ENCODE results near the gene SYT7. TPM values are rescaled to one million over a fixed set of nuclear protein-coding genes. Genes with fewer than 3 reads are reported as not detected.

Gene SYT7
- total RNA-seq, 2 experiments from 2014 or later, result not detected

- no peak for DNase-seq
- Mint-ChIP-seq H3K36me3 (peaks cover 1% of the 10 kb centered on the region), H3K4me1 (no peaks in the 10 kb centered on the region), H3K4me3 (no peak overlapping the region), H3K27ac (no peak overlapping the region), H3K27me3 (peaks cover 43% of the 10 kb centered on the region), H3K9me3 (no peaks in the 10 kb centered on the region)
Measured at GRCh38 chr11:61545921-61546320, 35.0 kb downstream of the SYT7 start.

GRCh38 chr11:61545341-61545740 lies 35.5 kb downstream of the SYT7 start:
- no peak overlapping the region for H3K27ac Mint-ChIP-seq
- peaks cover 1% of the 10 kb centered on the region for H3K36me3 Mint-ChIP-seq
- H3K4me3 Mint-ChIP-seq, result no peak overlapping the region
- no peaks in the 10 kb centered on the region for H3K9me3 Mint-ChIP-seq
- no peak for DNase-seq
- no peaks in the 10 kb centered on the region for H3K4me1 Mint-ChIP-seq
- H3K27me3 Mint-ChIP-seq, result peaks cover 48% of the 10 kb centered on the region

GRCh38 chr11:61544466-61544865 lies 36.4 kb downstream of the SYT7 start:
- Mint-ChIP-seq H3K4me1 (no peaks in the 10 kb centered on the region), H3K36me3 (peaks cover 1% of the 10 kb centered on the region), H3K27ac (no peak overlapping the region), H3K27me3 (peaks cover 43% of the 10 kb centered on the region), H3K9me3 (no peaks in the 10 kb centered on the region), H3K4me3 (no peak overlapping the region)
- no peak for DNase-seq

DNA sequence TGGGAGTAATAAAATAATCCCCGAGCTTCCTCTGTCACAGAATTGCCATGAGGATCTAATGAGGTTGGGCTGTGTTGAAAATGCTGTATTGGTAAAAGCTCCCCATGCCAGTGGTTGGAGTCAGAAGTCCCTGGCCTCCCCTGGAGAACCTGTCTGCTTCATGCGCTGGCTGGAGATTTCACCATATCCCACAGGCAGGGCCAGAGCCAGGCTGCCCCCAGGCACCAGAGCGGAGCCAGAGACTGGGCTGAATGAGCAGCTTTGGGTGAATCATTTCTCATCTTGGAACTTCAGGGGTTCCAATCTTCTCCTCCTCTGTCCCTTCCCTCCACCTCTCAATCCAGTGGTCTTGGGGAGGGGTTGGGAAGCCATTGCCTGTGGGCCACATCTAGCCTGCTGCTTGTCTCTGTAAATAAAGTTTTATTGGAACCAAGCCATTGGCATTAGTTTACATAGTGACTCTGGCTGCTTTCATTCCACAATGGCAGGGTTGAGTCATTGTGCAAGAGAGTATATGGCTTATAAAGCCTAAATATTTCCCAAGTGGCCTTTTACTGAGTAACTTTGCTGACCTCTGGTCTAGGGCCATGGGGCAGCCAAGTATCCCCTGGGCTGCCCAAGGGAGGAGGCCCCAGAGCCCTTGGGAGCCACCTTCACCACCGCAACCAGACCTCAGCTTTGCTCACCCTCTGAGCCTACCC lies 37.1 kb downstream of the SYT7 start:
- Mint-ChIP-seq H3K4me3 (no peak overlapping the region), H3K27ac (no peak overlapping the region), H3K36me3 (peaks cover 1% of the 10 kb centered on the region), H3K4me1 (no peaks in the 10 kb centered on the region), H3K27me3 (peaks cover 37% of the 10 kb centered on the region), H3K9me3 (no peaks in the 10 kb centered on the region)
- DNase-seq, result no peak

DNA sequence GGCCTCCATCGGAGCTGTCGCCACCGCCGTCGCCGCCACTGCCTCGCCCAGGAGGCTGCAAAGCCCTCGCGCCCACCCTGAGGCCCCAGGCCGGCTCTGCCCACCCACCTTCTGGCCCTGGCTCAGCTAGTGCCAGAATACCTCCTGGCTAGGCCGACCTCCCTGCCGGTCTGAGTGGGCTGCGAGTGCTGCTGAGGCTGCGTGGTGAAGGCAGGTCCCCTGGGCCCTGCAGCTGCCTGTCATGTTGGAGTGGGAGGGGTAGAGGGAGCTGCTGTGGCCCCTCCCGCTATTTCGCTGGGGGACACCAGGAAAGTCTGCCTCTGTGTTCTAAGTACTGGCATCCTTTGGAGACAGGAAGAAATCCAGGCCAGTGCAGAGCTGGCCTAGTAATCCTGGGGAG lies 38.2 kb downstream of the SYT7 start:
- Mint-ChIP-seq H3K36me3 (peaks cover 1% of the 10 kb centered on the region), H3K27ac (no peak overlapping the region), H3K9me3 (no peaks in the 10 kb centered on the region), H3K4me3 (no peak overlapping the region), H3K4me1 (no peaks in the 10 kb centered on the region), H3K27me3 (peaks cover 31% of the 10 kb centered on the region)
- DNase-seq, result no peak

DNA sequence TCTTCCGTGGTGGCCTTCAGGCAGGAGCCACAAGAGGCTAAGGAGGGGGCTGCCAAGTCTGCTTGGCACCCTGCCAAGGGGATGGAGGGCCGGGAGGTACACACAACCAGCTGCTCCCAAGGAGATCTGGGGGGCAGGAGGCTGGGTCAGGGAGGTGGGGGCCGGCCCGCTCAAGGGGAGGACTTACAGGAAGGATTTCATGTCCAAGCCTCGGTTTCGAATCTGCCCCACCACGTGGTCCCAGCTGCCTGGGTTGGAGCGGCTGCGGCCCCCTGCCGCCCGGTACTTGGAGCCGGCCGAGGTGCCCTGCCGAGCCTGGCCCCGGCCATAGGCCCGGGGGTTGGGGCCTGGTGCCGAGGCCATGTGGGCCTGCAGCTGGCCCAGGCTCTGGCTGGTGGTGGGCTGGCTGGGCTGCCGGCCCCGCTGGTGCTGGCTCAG lies 38.8 kb downstream of the SYT7 start:
- Mint-ChIP-seq H3K4me1 (no peaks in the 10 kb centered on the region), H3K4me3 (no peak overlapping the region), H3K9me3 (no peaks in the 10 kb centered on the region)

GRCh38 chr11:61541598-61541997 lies 39.3 kb downstream of the SYT7 start:
- Mint-ChIP-seq H3K27me3 (peaks cover 26% of the 10 kb centered on the region), H3K4me3 (no peak overlapping the region), H3K27ac (no peak overlapping the region), H3K36me3 (peaks cover 1% of the 10 kb centered on the region), H3K9me3 (no peaks in the 10 kb centered on the region), H3K4me1 (no peaks in the 10 kb centered on the region)
- no peak for DNase-seq

More for the DNA sequence above, 38.8 kb downstream of the SYT7 start:
- H3K27ac Mint-ChIP-seq, result no peak overlapping the region
- H3K36me3 Mint-ChIP-seq, result peaks cover 1% of the 10 kb centered on the region
- DNase-seq, result no peak
- H3K27me3 Mint-ChIP-seq, result peaks cover 28% of the 10 kb centered on the region

GRCh38 chr11:61540528-61540927 lies 40.3 kb downstream of the SYT7 start:
- H3K36me3 Mint-ChIP-seq, result peaks cover 1% of the 10 kb centered on the region
- H3K27me3 Mint-ChIP-seq, result peaks cover 24% of the 10 kb centered on the region
- no peak overlapping the region for H3K27ac Mint-ChIP-seq
- DNase-seq, result no peak
- H3K9me3 Mint-ChIP-seq, result no peaks in the 10 kb centered on the region
- H3K4me3 Mint-ChIP-seq, result no peak overlapping the region
- H3K4me1 Mint-ChIP-seq, result no peaks in the 10 kb centered on the region

DNA sequence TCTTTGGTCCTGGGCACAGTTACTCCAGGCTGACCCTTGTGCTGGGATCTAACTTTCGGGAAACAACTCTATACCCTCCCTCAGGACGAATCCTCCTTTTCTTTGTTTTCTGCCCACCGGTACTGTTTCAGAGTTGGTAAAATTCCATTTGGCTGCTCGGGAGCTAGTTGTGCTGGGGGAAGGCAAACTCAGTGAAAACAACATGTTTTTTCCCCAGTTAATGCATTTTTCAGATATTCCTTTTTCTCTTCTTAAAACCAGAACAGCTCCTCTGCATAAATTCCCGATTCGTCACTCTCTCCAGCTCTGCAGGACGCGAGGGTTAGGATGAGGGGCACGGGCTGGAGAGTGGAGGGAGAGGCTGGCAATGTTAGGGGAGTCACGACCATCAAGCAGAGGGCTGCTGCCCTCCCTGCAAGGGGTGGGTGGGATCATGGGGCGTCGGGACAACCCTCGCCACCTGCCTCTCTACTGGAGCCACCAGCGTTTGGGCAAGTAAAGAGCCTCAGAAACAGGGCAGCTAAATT lies 41.0 kb downstream of the SYT7 start:
- Mint-ChIP-seq H3K4me3 (no peak overlapping the region), H3K9me3 (no peaks in the 10 kb centered on the region), H3K4me1 (no peaks in the 10 kb centered on the region), H3K36me3 (peaks cover 1% of the 10 kb centered on the region), H3K27ac (no peak overlapping the region), H3K27me3 (peaks cover 23% of the 10 kb centered on the region)
- no peak for DNase-seq

GRCh38 chr11:61539006-61539405 lies 41.9 kb downstream of the SYT7 start:
- no peaks in the 10 kb centered on the region for H3K36me3 Mint-ChIP-seq
- no peaks in the 10 kb centered on the region for H3K9me3 Mint-ChIP-seq
- no peak for DNase-seq
- no peaks in the 10 kb centered on the region for H3K4me1 Mint-ChIP-seq
- H3K27ac Mint-ChIP-seq, result no peak overlapping the region
- peaks cover 28% of the 10 kb centered on the region for H3K27me3 Mint-ChIP-seq
- no peak overlapping the region for H3K4me3 Mint-ChIP-seq

GRCh38 chr11:61538636-61538961 lies 42.3 kb downstream of the SYT7 start:
- Mint-ChIP-seq H3K27me3 (peaks cover 27% of the 10 kb centered on the region), H3K4me1 (no peaks in the 10 kb centered on the region), H3K4me3 (no peak overlapping the region), H3K9me3 (no peaks in the 10 kb centered on the region), H3K36me3 (no peaks in the 10 kb centered on the region), H3K27ac (no peak overlapping the region)
- no peak for DNase-seq

DNA sequence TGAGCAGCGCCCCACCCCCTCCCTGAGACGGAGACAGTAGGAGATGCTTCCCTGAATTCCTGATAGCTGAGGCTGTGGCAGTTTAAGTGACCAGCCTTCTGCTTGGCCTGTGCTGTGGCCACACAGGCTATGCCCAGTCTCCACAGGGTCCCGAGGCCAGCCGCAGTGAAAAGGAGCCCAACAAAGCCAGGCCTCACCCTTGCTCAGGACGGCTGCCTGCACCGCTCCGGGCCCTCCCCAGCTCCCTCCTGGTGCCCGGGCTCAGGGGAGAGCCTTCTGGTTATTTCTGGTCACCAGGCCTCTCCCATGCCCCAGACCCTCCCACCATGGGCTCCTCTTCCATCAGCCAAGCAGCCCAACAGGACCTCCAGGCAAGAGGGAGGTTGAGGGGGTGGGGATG lies 43.5 kb downstream of the SYT7 start:
- Mint-ChIP-seq H3K27ac (no peak overlapping the region), H3K4me1 (no peaks in the 10 kb centered on the region), H3K4me3 (no peak overlapping the region)

DNA sequence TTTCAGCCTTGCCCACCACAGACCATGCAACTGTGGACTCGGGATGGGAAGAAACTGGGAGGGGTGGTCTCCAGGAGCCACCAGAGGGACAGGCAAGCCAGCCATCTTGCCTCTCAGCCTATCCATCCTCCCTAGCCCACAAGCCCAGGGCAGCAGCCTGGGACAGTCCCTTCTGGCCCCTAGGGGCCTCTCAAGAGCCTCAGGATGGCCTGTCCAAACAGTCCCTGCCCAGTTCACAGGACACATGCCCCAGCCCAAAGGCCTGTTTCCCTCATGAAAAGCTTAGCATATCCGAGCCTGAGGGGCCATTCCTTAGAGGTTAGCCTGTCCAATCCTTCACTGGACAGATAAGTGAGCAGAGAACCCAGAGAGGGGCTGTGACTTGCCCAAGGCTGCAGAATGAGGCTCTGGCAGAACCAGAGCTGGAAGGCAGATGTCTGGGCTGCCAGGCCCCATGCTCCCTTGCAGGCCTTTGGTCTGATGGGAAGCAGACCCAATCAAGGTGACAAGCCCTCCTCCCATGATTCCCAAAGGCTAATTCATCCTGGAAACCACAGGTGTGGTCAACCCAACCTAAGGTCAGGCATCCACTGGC lies 44.1 kb downstream of the SYT7 start:
- no peak overlapping the region for H3K4me3 Mint-ChIP-seq
- H3K36me3 Mint-ChIP-seq, result no peaks in the 10 kb centered on the region
- H3K9me3 Mint-ChIP-seq, result no peaks in the 10 kb centered on the region
- DNase-seq, result no peak
- H3K27ac Mint-ChIP-seq, result no peak overlapping the region
- H3K4me1 Mint-ChIP-seq, result no peaks in the 10 kb centered on the region
- H3K27me3 Mint-ChIP-seq, result peaks cover 25% of the 10 kb centered on the region

More for the DNA sequence above, 43.5 kb downstream of the SYT7 start:
- DNase-seq, result no peak
- Mint-ChIP-seq H3K9me3 (no peaks in the 10 kb centered on the region), H3K36me3 (no peaks in the 10 kb centered on the region), H3K27me3 (peaks cover 27% of the 10 kb centered on the region)

DNA sequence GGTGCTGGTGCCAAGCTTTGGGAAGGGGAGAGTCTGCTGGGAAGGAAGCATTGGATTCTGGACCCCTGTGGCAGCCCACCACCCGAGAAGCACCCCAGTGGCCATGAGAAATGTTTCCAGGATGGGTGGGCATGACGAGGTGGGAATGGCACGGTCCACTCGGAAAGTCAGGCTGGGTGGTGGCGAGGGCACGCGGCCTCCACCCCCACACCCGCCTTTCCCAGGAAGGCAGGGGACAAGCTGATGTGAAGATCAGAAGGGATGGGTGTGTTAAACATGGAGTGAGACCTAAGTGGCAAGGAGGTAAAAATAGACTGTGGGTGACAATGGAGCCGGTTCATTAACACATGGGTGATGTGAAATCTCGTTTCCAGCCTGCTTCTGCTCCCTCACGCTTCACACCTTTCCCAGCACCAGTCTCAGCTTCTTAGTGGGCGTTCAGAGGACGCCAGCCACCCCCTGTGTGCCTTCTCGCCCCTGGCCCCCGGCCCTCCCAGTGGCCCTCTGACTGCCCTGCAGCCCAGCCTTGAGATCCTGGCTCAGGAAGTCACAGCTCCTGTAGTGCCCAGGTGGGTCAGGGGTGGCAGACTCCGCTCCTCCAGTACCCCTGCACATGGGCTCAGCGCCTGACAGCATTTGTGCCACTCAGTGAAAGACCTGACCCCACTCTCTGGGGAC lies 44.7 kb downstream of the SYT7 start:
- H3K36me3 Mint-ChIP-seq, result no peaks in the 10 kb centered on the region
- peaks cover 1% of the 10 kb centered on the region for H3K4me1 Mint-ChIP-seq
- H3K27me3 Mint-ChIP-seq, result peaks cover 19% of the 10 kb centered on the region
- DNase-seq, result no peak
- no peaks in the 10 kb centered on the region for H3K9me3 Mint-ChIP-seq
- no peak overlapping the region for H3K4me3 Mint-ChIP-seq
- no peak overlapping the region for H3K27ac Mint-ChIP-seq

- Mint-ChIP-seq H3K27ac (no peak overlapping the region), H3K4me1 (peaks cover 2% of the 10 kb centered on the region), H3K27me3 (peaks cover 11% of the 10 kb centered on the region), H3K36me3 (no peaks in the 10 kb centered on the region), H3K9me3 (no peaks in the 10 kb centered on the region), H3K4me3 (no peak overlapping the region)
- DNase-seq, result no peak
Measured at GRCh38 chr11:61534933-61535839, 45.7 kb downstream of the SYT7 start.

Measured in activated naive CD8-positive, alpha-beta T cell treated with anti-CD3 and anti-CD28 coated beads for 36 hours (primary cell).